Endothelial cell (in vitro differentiated cells): ENCODE results near the gene HSP90B1. TPM values are rescaled to one million over a fixed set of nuclear protein-coding genes. Genes with fewer than 3 reads are reported as not detected.

Experiments used
- DNase-seq: peaks from one replicate; pipeline ENCODE4 v3.0.0; 2021; ENCODE audit warnings: low spot score
- H3K27ac Mint-ChIP-seq: one replicate; pipeline ENCODE4 v1.8.0; 2021; ENCODE audit warnings: mixed read lengths, inconsistent platforms; ENCODE audit not compliant: unreplicated experiment
- H3K27me3 Mint-ChIP-seq: one replicate; pipeline ENCODE4 v1.8.0; 2021; ENCODE audit warnings: mild to moderate bottlenecking, moderate library complexity, mixed read lengths, inconsistent platforms; ENCODE audit not compliant: unreplicated experiment
- H3K36me3 Mint-ChIP-seq: one replicate; pipeline ENCODE4 v1.8.0; 2021; ENCODE audit warnings: mild to moderate bottlenecking, low read depth, mixed read lengths, inconsistent platforms; ENCODE audit not compliant: unreplicated experiment
- H3K4me1 Mint-ChIP-seq: one replicate; pipeline ENCODE4 v1.8.0; 2021; ENCODE audit warnings: mild to moderate bottlenecking, mixed read lengths, inconsistent platforms; ENCODE audit not compliant: unreplicated experiment
- H3K4me3 Mint-ChIP-seq: one replicate; pipeline ENCODE4 v1.8.0; 2021; ENCODE audit warnings: mild to moderate bottlenecking, mixed read lengths, inconsistent platforms; ENCODE audit not compliant: unreplicated experiment
- H3K9me3 Mint-ChIP-seq: one replicate; pipeline ENCODE4 v1.8.0; 2021; ENCODE audit warnings: mixed read lengths, inconsistent platforms; ENCODE audit not compliant: unreplicated experiment
- CTCF ChIP-seq: fragments of 200-600 bp; sonication (generic); IDR thresholded peaks from one replicate; pipeline ENCODE4 v1.5.0; 2021; ENCODE audit warnings: antibody characterized with exemption; ENCODE audit not compliant: unreplicated experiment
- total RNA-seq: library from RNA; stranded (reverse); fragmentation: NEBNext Ultra II Directional; extraction: Animal tissue kit (Norgen Biotek cat#: 25700); gene quantifications from one replicate; pipeline ENCODE4 v1.2.1, GENCODE V29; 2021; ENCODE audit not compliant: unreplicated experiment

HSP90B1 gene
- total RNA-seq, 1 donor from 2014 or later: 729 TPM

- no peak for DNase-seq
- peaks cover 2% of the 10 kb centered on the region for H3K27me3 Mint-ChIP-seq
Measured at GRCh38 chr12:103936679-103937078, 6.5 kb downstream of the HSP90B1 start.

GRCh38 chr12:103944964-103945363, 14.8 kb downstream of the HSP90B1 start:
- no peak for DNase-seq
- H3K36me3 Mint-ChIP-seq: peaks cover 46% of the 10 kb centered on the region
- H3K27ac Mint-ChIP-seq: no peak overlapping the region
- H3K9me3 Mint-ChIP-seq: no peaks in the 10 kb centered on the region
- no peaks in the 10 kb centered on the region for H3K27me3 Mint-ChIP-seq
- H3K4me1 Mint-ChIP-seq: no peaks in the 10 kb centered on the region
- no peak for TF ChIP-seq CTCF
- H3K4me3 Mint-ChIP-seq: no peak overlapping the region

More at GRCh38 chr12:103936679-103937078, 6.5 kb downstream of the HSP90B1 start:
- H3K4me3 Mint-ChIP-seq: no peak overlapping the region
- H3K4me1 Mint-ChIP-seq: peaks cover 17% of the 10 kb centered on the region
- no peak overlapping the region for H3K27ac Mint-ChIP-seq
- no peaks in the 10 kb centered on the region for H3K9me3 Mint-ChIP-seq
- H3K36me3 Mint-ChIP-seq: peaks cover 38% of the 10 kb centered on the region
- no peak for TF ChIP-seq CTCF

GRCh38 chr12:103947871-103948555, 17.8 kb downstream of the HSP90B1 start:
- Mint-ChIP-seq H3K9me3 (no peaks in the 10 kb centered on the region), H3K36me3 (peaks cover 34% of the 10 kb centered on the region), H3K27me3 (no peaks in the 10 kb centered on the region), H3K4me1 (no peaks in the 10 kb centered on the region), H3K4me3 (no peak overlapping the region), H3K27ac (no peak overlapping the region)
- DNase-seq: no peak
- TF ChIP-seq CTCF: no peak

GRCh38 chr12:103948746-103949406, 18.7 kb downstream of the HSP90B1 start:
- no peak overlapping the region for H3K27ac Mint-ChIP-seq
- H3K4me1 Mint-ChIP-seq: no peaks in the 10 kb centered on the region
- H3K27me3 Mint-ChIP-seq: no peaks in the 10 kb centered on the region
- H3K4me3 Mint-ChIP-seq: peak overlapping the region; percentile 25
- TF ChIP-seq CTCF: no peak
- no peaks in the 10 kb centered on the region for H3K9me3 Mint-ChIP-seq
- H3K36me3 Mint-ChIP-seq: peaks cover 31% of the 10 kb centered on the region
- DNase-seq: no peak

- no peaks in the 10 kb centered on the region for H3K9me3 Mint-ChIP-seq
- DNase-seq: no peak
- H3K27me3 Mint-ChIP-seq: peaks cover 6% of the 10 kb centered on the region
- TF ChIP-seq CTCF: no peak
- H3K4me3 Mint-ChIP-seq: no peak overlapping the region
- H3K36me3 Mint-ChIP-seq: peaks cover 23% of the 10 kb centered on the region
- H3K4me1 Mint-ChIP-seq: peaks cover 14% of the 10 kb centered on the region
- no peak overlapping the region for H3K27ac Mint-ChIP-seq
Measured at GRCh38 chr12:103952497-103952896, 22.3 kb downstream of the HSP90B1 start.
